Loucy (cell line): Measurements from ENCODE around the gene FLT3LG.

Source experiments
- CTCF ChIP-seq: fragments of 200-600 bp; sonication (generic); conservative IDR thresholded peaks from 2 replicates; pipeline ENCODE4 v1.5.1; 2014; ENCODE audit warnings: mild to moderate bottlenecking, antibody characterized with exemption, low read length
- EZH2phosphoT487 ChIP-seq: fragments of 200-600 bp; IDR thresholded peaks from 2 replicates; pipeline ENCODE4 v1.6.1; 2018; ENCODE audit warnings: antibody characterized with exemption, mild to moderate bottlenecking, moderate library complexity, borderline replicate concordance

- TF ChIP-seq CTCF = no peak
- TF ChIP-seq EZH2phosphoT487 = no peak
Measured at GRCh38 chr19:49448432-49448786, 25.6 kb upstream of the FLT3LG start.
